Activated T-helper 1 cell treated with anti-CD3 and anti-CD28 coated beads, Interleukin-2, amount 50 U/mL, for 16 hours (primary cell): ENCODE data around the gene THBS1.
A peak's percentile ranks its signal among the peaks of the same experiment; 100 is the strongest.

ENCODE experiments used
- DNase-seq, 2 donors: peaks; one replicate each; pipeline ENCODE4 v3.0.0-alpha.2; 2020; ENCODE audit warnings: low read depth in 1 of 2, low spot score in 1 of 2

The THBS1 gene

DNA sequence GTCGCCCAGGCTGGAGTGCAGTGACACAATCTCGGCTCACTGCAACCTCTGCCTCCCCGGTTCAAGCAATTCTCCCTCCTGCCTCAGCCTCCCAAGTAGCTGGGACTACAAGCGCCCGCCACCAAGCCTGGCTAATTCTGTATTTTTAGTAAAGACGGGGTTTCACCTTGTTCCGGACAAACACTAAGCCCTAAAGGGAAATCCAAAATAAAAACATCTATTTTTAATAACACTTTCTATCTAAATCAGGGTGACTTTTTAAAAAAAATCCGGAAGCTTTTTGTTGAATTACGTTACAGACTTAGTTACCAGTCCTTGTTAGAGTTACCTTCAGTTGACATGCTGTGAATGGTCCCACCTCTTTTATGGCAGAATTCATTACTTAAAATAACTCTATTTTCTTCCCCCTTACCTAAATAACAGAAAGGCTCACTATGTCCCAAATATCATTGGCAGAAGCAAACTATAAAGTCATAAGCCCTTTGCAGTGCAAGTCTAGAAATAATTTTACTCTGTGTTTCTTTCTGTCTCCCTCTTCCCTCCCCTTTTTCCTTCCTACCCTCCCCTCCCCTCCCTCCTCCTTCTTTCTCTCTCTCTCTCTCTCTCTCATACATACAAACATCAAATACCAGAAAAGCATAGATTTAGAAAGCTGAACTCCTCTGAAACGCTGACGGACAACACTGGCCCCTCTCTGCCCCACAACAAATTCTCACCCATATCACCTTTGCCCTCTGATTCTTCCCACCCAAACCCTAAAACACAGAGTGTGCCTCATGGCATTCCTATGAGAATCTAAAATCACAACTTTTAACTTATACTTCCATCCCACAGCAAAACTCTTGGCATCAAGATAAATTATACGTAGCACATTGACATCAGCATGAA, 18.3 kb downstream of the THBS1 start:
- DNase-seq, result no peak

DNA sequence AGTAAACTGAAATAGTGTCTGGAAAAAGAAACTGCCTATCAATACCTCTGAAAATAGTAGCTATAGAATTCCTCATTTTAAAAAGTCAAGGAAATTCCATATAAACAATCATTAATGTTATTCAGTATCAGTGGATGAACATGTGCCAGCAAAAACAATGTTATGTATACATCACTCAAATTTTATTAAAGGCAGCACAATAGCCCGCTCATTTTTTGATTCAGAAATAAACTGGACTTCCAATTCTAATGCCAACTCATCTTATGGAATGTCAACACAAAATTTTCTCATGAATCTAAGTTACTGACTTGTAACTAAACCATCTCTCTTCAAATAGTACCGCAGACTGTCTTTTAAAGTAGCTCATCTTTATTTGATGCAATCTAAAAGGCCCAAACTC, 19.0 kb downstream of the THBS1 start:
- no peak for DNase-seq

DNA sequence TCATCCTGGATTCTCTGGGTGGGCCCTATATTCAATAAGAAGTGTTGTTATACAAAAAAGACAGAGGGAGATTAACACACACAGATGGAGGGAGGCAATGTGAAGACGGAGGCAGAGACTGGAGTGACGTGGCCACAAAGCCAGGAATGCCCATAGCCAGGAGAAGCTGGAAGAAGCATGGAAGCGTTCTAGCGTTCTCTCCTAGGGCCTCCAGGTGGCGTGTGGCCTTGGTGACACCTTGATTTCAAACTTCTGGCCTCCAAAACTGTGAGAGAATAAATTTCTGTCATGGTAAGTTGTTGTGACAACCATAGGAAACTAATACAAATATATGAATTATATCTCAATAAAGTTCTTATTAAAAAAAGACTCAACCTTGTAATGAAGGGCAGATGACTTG, 21.3 kb downstream of the THBS1 start:
- no peak for DNase-seq

DNA sequence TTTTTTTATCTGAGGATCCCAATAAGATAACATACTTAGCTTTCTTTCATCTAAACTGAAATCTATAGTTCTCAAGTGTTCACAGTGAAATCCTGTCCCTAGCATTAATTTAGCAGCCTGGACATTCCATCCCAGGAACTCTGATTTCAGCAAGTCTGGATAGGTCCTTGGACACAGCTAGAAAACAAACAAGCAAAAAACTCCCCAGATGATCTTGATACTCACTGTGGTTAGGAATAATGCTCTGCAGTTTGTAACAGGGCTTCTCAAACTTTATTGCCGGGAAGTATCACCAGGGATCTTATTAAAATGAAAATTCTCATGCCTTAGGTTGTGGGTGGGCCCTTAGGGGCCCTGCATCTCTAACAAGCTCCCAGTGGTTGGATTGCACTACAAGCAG, 24.3 kb downstream of the THBS1 start:
- DNase-seq, result no peak

DNA sequence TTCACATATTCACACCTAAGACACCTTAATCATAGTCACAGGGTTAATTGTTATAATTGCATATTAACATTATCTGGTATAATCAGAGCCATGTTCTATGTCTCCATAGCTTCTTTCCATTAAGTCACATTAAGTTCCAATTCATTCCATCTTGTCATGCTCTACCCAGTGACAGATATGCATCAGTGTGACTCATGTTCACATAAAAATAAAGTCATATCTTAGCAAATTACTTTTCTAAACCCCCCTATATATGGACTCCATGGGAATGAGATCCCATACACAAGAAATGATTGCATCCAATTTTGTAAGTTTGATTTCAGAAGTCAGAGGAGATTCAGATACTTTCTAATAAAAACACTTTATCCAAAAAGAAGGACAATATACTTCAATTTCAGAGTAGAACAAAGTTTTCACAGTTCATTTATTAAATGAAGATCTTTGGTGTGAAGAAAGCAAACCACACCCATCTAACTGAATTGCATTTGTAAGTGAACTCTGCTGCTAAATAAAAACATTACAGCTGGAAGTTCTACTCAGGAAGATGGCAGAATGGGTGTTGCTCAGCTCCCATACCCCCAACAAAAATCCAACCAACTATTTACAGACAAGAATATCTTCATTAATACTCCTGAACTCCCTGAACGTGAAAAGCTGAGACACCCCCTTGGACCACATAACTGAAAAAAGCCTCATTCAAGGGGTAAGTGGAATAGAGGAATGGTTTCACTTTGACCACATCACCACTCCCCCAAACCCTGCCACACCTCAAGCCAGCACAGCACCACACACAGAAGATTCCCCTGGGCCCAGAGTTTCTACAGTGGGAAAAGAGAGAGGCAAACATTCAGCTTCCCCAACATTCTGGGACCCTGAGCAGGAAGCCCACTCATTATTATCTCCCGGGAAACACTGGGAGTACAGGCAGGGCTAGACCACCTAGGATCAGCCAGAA, 27.6 kb downstream of the THBS1 start:
- DNase-seq, result no peak

DNA sequence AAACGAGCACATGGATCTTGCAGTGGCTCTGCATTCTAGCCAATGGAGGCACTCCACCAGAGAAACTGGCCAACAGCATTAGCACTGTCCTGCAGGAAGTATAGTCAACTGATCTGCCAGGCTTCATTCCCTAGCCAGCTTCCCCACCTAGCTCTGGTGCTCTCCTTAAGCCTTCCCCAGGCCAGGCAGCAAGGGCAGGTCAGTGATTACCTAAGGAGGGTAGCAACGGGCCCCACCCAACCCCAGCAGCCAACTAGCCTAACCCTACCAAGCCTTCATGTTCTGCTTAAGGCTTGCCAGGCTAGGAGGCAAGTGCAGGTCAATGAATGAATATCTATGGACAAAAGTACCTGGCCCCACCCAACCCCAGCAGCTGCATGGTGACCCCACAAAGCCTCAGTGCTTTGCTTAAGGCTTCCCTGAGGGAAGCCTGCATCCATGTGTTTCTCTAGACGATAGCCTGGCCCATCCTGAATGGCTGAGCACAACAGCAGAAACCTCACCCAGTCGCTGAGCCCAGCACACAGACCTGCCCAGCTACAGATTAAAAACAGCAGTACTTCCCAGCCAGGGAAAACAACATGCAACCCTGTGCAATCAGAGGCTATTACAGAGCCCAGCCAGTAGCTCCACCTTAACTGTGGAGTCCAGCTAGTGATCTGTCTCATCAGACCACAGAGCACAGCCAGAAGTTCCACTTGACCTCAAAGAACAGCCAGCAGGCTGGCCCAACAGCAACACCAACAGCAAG, 28.5 kb downstream of the THBS1 start:
- no peak for DNase-seq

DNA sequence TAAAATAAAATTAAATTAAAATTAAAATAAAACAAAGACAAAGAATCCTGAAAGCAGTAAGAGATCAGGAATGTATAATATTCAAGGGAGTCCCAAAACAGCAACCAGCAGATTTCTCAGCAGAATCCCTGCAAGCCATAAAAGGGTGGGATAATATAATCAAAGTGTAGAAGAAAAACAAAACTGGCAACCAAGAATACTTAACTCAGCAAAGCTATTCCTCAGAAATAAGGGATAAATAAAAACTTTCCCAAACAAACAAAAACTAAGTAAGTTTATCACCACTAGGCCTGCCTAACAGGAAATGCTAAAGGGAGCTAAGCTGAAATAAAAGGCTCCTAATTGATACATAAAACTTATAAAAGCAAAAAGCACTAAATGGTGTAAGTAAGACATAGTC, 29.8 kb downstream of the THBS1 start:
- no peak for DNase-seq

DNA sequence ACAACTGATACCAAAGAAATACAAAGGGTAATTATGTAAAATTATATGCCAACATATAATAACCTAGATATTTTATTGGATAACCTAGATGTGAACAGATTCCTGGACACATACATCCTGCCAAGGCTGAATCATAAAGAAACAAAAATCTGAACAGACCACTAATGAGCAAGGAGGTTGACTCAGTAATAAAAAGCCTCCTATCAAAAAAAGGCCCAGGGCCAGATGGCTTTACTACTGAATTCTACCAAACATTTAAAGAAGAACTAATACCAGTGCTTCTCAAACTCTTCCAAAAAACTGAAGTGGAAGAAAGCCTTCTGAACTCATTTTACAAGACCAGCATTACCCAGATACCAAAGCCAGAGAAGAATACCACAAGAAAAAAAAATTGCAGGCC, 32.4 kb downstream of the THBS1 start:
- no peak for DNase-seq

DNA sequence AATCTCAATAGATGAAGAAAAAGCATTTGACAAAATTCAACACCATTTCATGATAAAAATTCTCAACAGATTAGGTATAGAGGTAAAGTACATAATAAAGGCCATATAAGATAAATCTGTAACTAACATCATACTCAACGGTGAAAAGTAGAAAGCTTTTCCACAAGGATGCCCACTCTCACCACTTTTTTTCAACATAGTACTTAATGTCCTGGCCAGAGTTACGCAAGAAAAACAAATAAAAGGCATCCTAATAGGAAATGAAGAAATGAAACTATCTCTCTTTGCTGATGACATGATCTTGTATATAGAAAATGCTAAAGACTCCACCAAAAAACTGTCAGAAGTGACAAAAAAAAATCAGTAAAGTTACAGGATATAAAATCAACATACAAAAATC, 33.0 kb downstream of the THBS1 start:
- DNase-seq, result no peak

DNA sequence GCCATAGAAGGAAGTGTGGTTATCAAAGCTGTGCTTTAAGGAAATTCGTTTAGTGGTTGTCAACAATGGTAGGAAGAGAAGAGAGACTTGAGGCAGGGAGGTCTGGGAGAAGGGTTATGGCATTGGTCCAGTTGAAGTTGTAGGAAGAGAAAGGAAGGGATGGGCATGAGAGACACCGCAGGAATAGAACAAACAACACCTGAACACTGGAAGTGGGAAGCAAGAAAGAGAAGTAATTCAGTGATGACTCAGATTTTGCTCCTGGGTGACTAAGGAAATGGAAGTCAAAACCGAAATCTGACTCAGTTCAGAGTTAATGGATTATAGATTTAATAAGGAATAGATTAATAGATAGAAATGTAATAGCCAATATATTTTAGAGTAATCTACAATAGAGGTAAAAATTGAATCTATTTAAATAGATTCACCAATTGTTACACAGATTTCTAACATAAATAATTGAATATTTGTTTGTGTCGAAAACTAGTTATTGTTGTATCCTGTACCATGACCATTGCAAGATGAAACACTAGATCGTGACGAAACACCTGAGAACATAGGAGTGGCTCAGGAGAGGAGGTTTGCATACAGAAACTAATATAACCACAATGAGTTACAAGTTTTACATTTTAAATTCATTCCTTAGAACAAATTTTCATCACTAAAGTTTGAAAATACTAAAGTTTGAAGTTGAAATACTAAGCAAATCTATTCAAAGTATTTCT, 36.0 kb downstream of the THBS1 start:
- no peak for DNase-seq

DNA sequence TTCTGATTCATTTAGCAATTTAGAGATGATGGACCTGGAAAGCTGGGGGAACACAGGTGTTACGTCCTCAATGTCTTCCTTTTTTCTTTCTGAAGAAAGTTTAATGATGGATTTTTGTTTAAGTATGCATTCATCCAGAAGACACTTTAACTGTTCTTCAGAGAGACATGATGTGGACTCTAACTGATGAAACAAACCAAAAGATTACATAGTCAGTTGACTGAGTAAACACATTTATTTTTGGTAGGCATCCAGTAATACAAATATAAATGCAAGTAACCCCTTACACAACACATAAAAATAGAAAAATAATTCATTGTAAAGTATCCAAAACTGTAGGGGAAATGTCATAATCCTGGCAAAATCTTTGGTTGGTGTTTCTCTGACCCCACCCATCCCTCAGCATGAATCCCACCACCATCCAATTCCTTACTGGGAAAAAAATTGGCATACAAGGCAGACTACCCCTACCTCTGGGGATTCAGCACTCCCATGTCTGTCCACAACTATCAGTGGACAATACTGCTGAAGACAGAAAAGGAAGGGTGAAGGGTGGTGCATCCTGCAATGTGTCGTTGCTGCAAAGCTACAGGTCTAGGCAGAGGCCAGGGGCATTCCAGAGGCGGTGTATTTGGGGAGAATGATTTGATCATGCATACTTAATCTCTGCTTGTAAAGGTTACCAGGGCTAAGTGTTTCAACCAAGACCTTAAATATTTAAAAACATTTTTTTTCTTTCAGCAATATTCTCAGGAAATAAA, 37.4 kb downstream of the THBS1 start:
- no peak for DNase-seq

DNA sequence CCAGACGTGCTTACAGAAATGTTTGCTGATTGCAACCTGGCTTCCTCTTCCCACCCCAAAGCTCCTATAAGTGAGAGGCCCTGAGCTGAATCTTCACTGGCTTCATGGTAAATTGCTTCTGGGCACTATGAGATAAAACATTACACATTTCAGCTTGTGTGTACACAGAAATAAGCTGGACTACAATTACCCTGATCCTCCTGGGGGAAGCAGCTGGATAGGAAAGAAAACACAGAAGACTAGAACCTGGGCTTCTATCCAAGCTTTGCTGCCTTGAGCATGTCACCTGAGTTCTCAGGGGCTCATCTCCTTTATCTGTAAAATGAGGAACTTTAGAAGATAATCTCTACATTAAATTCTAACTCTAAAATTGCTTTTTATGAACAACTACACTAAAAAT, 40.3 kb downstream of the THBS1 start:
- no peak for DNase-seq

DNA sequence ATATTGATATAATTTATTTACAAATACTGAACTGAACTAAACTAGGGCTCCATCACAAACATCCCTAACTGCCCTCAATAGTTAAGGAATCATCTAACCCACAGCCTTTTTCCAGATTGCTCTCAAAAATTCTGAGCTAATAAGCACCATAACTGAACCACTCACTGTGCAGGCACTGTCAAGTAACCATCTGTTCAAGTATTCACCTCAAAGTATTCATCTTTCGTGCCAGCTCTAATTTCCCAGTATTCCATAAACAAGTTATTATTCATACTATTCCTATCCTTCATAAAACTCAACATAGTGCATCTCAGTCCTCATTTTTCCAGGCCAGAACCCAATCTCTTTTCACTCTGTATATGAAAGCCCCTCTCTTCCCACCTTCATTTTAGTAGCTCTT, 41.1 kb downstream of the THBS1 start:
- DNase-seq, result no peak

DNA sequence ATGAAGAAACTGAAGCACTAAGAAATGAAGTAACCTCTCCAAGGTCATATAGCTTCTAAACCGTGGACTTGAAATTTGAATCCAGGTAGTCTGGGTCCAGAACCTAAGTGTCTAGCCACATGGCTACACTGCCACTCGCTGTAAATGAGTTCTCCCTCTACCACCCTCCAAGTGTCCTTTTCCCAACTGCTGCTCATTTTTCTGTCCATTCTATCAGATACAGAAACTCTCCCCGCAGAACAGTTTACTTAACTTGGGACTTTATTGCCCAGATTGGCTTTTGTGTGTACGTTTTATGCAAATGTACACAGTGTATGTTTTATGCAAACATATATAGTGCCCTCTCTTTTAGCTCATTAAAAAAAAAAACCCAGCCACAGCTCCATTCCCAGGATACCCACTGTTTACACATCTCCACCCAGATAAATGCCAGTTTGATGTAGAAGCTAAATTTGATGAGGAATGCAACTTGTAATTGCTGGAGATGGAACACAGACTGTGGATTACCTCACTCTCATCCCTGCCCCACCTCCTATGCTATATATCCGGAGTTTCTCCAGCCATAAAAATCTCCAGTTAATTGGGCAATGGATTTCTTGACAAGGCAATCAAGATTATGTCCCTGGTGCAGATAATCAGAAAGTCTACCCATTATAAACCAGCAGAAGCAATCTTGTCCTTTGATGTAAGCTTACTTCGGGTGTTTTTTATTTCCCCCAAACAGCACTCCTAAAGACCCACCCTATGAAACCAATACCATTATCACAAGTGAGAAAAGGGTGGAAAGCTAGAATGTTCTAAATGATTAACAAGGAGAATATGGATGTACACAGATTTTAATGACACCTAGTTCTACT, 42.0 kb downstream of the THBS1 start:
- no peak for DNase-seq

DNA sequence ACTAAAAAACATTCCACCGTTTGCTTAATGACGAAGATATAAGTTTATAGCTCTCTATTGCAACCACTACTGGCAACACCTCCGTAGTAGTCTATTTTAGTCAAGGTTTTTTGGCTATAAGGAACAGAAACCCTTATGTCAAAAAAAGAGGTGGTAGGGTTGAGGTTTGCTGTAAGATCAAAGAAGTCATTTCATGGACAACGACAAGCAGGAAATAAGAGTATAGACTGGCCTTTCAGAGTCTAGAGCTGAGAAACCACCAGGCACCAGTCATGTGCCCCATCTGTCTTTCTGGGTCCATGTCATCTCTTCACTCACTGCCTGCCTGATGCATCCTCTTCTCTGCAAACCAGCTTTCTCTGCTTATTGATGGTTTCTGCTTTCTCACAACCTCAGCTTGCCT, 42.7 kb downstream of the THBS1 start:
- no peak for DNase-seq

DNA sequence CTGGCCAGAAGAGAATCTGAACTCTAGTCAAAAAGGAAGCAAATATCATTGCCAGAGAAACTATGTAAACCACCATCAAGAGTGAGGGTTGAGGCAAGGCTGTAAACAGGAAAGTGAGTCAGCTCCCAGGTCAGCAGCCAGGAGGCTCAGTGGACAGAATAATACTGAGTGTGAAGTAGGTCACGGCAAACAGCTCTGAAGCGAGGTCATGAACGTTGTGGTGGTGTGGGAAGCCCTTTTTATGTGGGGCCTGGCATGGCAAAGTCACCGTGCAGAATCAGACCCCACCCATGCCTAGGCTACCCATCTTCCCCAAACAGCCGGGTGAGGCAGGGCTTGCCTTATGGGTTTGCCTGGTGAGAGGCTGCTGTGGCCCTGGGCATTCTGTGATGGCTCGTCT, 43.9 kb downstream of the THBS1 start:
- peak; percentile 21 to 52 for DNase-seq

DNA sequence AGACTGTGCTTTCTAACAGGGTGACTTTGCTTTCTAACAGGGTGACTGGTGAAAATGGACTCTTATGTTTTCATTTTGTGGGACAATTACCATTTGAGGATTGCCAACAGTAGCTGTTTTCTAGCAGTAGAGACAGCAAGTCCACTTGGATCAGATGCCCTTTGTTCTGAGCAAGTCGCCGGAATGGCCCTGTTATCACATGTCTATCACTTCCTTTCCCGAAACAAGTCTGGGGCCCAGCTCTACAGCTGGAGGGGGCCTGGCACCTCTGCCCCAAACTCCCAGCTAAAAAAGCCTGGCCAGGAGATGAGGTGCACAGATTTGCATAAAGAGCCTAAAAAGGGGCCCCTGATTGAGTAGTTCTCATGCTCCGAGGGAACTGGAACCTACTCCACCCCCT, 44.6 kb downstream of the THBS1 start:
- DNase-seq, result no peak

DNA sequence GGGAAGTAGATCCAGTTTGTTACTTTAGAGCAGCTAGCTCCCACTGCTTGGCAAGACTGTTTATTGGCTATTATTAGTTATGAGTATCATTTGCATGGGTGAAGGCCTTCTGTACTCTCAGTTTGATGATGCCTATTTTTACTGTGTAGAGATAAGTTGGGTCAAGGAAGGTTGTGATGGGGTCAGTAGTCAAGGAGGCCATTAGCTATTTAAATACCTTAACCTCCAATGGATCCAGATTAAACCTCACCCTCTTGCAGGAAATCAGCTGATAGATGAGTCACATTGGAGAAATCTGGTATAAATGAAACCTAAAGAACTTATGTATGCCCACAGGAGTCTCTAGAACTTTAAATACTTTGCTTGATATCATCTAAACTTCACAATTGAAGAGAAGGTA, 45.0 kb downstream of the THBS1 start:
- DNase-seq, result no peak

DNA sequence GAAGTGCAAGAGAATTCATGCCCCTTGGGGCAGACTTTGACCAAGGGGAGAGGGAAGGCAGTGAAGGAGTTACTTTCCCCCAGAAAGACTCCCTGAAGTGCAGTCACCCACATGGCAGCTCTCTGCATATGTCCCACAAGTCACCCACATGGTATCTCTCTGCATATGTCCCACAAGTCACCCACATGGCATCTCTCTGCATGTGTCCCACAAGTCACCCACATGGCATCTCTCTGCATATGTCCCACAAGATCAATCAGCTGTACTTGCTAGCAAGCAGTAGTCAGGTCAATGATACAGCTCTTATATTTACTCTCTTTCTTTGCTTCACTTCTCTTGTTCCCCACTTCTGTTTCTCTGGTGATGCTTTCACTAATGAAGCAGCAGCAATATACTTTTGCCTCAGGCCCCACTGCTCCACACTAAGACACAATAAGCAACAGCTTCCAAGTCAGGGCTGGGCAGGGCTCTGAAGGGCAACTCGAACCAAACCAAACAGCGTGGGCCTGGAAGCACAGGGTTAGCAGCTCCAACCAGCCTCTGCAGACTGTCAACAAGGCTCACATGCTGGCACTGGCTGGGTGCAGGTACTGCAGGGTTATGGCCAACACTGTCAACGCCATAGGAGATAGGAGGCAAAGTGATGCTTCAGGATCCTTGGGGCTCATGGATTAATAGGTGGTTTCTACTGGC, 46.7 kb downstream of the THBS1 start:
- no peak for DNase-seq
